HPDE6-E6E7 (cell line): ENCODE measurements around the gene CREBZF.

Experiments used
- DNase-seq: peaks from one replicate; pipeline ENCODE4 v3.0.0; 2011; ENCODE audit warnings: missing footprints; ENCODE audit errors: extremely low spot score

CREBZF gene

GRCh38 chr11:85664615-85665481, at the start of gene CREBZF:
TSS of gene CREBZF (minus strand) at chr11:85665129. CDS start at chr11:85664875, 254 bp downstream.
- DNase-seq, result peak; percentile 86

GRCh38 chr11:85712953-85713352, 48.0 kb upstream of the CREBZF start:
- no peak for DNase-seq

- no peak for DNase-seq
Measured at GRCh38 chr11:85710917-85711316, 46.0 kb upstream of the CREBZF start.

GRCh38 chr11:85709941-85710702, 45.2 kb upstream of the CREBZF start:
- no peak for DNase-seq

GRCh38 chr11:85705800-85706199, 40.9 kb upstream of the CREBZF start:
- DNase-seq, result no peak

- DNase-seq, result no peak
Measured at GRCh38 chr11:85704967-85705366, 40.0 kb upstream of the CREBZF start.

- no peak for DNase-seq
Measured at GRCh38 chr11:85699957-85700741, 35.2 kb upstream of the CREBZF start.

GRCh38 chr11:85698195-85698594, 33.3 kb upstream of the CREBZF start:
- DNase-seq, result no peak

- no peak for DNase-seq
Measured at GRCh38 chr11:85697747-85698146, 32.8 kb upstream of the CREBZF start.

- DNase-seq, result no peak
Measured at GRCh38 chr11:85695546-85695945, 30.6 kb upstream of the CREBZF start.

- peak; percentile 34 for DNase-seq
Measured at GRCh38 chr11:85694385-85694980, 29.6 kb upstream of the CREBZF start.

- DNase-seq, result no peak
Measured at GRCh38 chr11:85685820-85686459, 21.0 kb upstream of the CREBZF start, which contains the start of gene CCDC89. TSS of gene CCDC89 (minus strand) at chr11:85686195. CDS start at chr11:85686130, 65 bp downstream.

GRCh38 chr11:85685125-85685819, 20.3 kb upstream of the CREBZF start:
- no peak for DNase-seq

- no peak for DNase-seq
Measured at GRCh38 chr11:85682330-85683305, 17.7 kb upstream of the CREBZF start.

GRCh38 chr11:85680897-85681296, 16.0 kb upstream of the CREBZF start:
- DNase-seq, result no peak

GRCh38 chr11:85679576-85679975, 14.6 kb upstream of the CREBZF start:
- no peak for DNase-seq

- no peak for DNase-seq
Measured at GRCh38 chr11:85673393-85673792, 8.5 kb upstream of the CREBZF start.

- DNase-seq, result no peak
Measured at GRCh38 chr11:85672105-85672902, 7.4 kb upstream of the CREBZF start.
